Breast epithelium (tissue), 3 donors: ENCODE results near the gene TTC28.

Source experiments
- CTCF ChIP-seq, 3 donors: fragments of 450-650 bp; IDR thresholded peaks; one replicate each; pipeline ENCODE4 v1.5.1; 2016 to 2017; ENCODE audit warnings: antibody characterized with exemption in 3 of 3, mild to moderate bottlenecking in 3 of 3, moderate library complexity in 3 of 3
- POLR2A ChIP-seq: fragments of 450-650 bp; IDR thresholded peaks from one replicate; pipeline ENCODE4 v1.6.1; 2016; ENCODE audit warnings: antibody characterized with exemption, mild to moderate bottlenecking, moderate library complexity

- TF ChIP-seq POLR2A (no peak), CTCF (IDR thresholded peaks at IDR 0.05) (no peak)
Observed at GRCh38 chr22:28123989-28124766, 555.5 kb downstream of the TTC28 start.
